Measurements from ENCODE around the gene LDB2.

Gene LDB2

GRCh38 chr4:16483540-16483939 is 414.9 kb downstream of the LDB2 start:
- no peak for DNase-seq (ENCODE audit: low read depth)

GRCh38 chr4:16480011-16480410 is 418.4 kb downstream of the LDB2 start:
- no peak for DNase-seq (ENCODE audit: low read depth)

- no peak for DNase-seq (ENCODE audit: low read depth)
Measured at GRCh38 chr4:16472537-16472936, 425.9 kb downstream of the LDB2 start.

DNA sequence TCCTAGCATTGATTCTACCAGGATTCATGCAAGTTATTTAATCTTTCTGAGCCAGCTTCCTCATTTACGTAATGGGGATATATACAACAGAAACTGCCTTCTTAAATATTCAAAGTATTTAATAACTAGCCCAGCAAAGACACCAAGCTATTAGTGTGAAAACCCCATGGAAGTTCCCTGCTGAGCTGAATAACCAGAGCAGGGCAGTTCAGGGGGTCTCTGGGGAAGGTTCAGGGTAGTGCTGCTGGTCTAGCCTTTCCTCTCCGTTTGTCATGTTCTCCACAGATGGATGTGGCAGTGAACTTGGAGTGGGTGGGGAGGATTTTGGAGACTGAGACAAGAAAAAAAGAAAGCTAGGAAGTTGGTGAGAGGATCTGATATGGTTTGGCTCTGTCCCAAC is 431.4 kb downstream of the LDB2 start:
- DNase-seq (ENCODE audit: low read depth) = no peak

GRCh38 chr4:16466581-16466980 is 431.9 kb downstream of the LDB2 start:
- DNase-seq (ENCODE audit: low read depth) = no peak

DNA sequence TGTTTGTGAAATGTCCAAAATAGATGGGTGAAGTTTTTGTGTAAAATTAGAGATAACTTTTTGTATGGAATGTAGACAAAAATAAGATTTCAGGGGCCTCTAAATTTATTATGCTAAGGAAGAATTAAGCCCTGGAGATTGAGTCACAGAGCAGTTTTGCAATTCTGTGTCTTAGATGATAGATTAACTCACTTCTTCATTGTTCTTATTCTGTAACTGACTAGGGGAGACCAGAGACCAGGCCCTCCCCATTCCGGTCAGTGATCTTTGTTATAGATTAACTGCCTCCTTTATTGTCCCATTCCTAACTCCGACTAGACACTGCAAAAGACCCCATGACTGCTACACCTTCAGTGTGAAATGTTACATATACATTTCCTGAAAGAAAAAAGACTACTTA is 433.8 kb downstream of the LDB2 start:
- DNase-seq (ENCODE audit: low read depth) = no peak

GRCh38 chr4:16462656-16463055 is 435.8 kb downstream of the LDB2 start:
- no peak for DNase-seq (ENCODE audit: low read depth)

DNA sequence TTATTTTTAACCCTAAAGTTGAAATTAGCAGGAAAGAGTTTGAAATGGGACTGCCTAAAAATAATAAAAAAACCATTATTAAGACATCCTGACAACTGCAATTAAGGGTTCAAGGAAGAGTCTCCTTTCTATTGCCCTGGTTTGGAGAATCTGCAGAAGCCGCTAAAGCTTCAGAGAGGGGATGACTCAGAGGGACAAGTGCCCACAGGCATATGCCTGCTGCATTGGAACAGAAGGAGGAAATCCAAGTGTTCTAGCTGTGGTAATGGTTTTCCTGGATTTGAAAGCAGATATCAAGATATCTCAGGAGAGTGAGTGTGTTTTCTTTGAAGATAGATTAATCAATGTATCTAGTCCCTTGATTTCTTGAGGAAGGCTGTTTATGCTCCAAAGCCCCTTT is 437.1 kb downstream of the LDB2 start:
- DNase-seq (ENCODE audit: low read depth) = no peak

GRCh38 chr4:16457944-16458343 is 440.5 kb downstream of the LDB2 start:
- DNase-seq (ENCODE audit: low read depth) = no peak
